Measurements from ENCODE around the gene IGSF9B. TPM values are rescaled to one million over a fixed set of nuclear protein-coding genes. Genes with fewer than 3 reads are reported as not detected.

IGSF9B gene
- total RNA-seq, 1 experiment from 2014 or later = 10.1 TPM

DNA sequence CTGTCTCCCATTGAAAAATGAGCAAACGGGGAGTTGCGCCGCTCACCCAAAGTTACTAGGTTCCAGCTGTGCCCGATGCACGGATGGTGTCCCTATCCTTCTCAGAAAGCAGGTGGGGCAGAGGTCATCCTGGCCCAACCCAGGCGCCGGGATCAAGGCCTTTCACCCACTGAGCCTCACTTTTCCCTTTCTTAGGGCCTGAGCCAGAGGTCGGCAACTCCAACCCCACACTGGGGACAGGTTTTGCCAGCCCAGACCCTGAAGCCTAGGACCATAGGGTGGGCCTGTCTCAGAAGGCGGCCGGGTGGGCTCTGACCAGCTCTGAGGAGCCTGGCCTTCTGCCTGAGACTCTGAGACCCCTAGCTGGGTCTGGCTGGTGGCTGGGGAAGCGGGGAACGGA lies 6.3 kb downstream of the IGSF9B start:
- H3K4me3 ChIP-seq (ENCODE audit: low read depth, low read length, poor library complexity, severe bottlenecking) = no peak overlapping the region
- H3K27ac ChIP-seq (ENCODE audit: low read depth, low read length, poor library complexity, severe bottlenecking) = no peak overlapping the region
- no peak for DNase-seq (ENCODE audit: low spot score)
- ChIA-PET POLR2A (ENCODE audit: low non-redundant PET) (no interaction called here), CTCF (interaction anchor here (0.9 kb wide), 1 partner anchor 10 kb away, joined by 3 read pairs; no protein-coding TSS in a partner anchor)
- H3K4me1 ChIP-seq (ENCODE audit: insufficient read depth, low read length, poor library complexity, severe bottlenecking) = peaks cover 55% of the 10 kb centered on the region
- TF ChIP-seq, protein P1, sequence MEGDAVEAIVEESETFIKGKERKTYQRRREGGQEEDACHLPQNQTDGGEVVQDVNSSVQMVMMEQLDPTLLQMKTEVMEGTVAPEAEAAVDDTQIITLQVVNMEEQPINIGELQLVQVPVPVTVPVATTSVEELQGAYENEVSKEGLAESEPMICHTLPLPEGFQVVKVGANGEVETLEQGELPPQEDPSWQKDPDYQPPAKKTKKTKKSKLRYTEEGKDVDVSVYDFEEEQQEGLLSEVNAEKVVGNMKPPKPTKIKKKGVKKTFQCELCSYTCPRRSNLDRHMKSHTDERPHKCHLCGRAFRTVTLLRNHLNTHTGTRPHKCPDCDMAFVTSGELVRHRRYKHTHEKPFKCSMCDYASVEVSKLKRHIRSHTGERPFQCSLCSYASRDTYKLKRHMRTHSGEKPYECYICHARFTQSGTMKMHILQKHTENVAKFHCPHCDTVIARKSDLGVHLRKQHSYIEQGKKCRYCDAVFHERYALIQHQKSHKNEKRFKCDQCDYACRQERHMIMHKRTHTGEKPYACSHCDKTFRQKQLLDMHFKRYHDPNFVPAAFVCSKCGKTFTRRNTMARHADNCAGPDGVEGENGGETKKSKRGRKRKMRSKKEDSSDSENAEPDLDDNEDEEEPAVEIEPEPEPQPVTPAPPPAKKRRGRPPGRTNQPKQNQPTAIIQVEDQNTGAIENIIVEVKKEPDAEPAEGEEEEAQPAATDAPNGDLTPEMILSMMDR (conservative IDR thresholded peaks at IDR 0.05; ENCODE audit: low read depth, low read length) = no peak
- TF ChIP-seq EZH2 (IDR thresholded peaks at IDR 0.05; ENCODE audit: borderline replicate concordance, low read depth, low read length, poor library complexity, severe bottlenecking) = no peak
- peaks cover 22% of the 10 kb centered on the region for H3K27me3 ChIP-seq (replicated peaks; ENCODE audit: insufficient read depth, low read depth, low read length, poor library complexity)
- no peaks in the 10 kb centered on the region for H3K36me3 ChIP-seq (ENCODE audit: insufficient read depth, low read length, poor library complexity, severe bottlenecking)
- intact Hi-C loops (cut with micrococcal nuclease; ENCODE audit: unreplicated experiment) = no loop called here
- H3K9me3 ChIP-seq (ENCODE audit: low read depth, low read length, poor library complexity, severe bottlenecking) = no peaks in the 10 kb centered on the region
- BruUV-seq (replicated peaks) = no TSS peak

DNA sequence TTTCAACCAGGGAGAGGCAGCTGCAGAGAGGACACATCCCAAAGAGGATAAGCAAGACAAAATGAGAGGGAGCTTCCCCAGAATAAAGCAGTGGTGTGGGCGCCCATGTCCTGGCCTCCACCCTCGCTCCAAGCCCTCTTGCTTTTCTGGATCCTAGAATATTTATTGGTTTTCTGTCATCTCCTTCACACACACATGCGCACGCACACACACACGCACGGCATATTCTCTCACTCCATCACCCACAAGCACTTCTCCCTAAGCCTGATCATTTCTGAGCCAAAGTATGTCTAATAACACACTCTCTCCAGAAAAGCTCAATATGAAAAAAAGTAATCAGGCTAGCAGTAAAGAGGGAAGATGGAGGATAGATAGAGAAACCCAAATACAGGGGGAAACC lies 7.6 kb downstream of the IGSF9B start:
- Histone ChIP-seq H3K27me3 (replicated peaks; ENCODE audit: insufficient read depth, low read depth, low read length, poor library complexity) (peaks cover 9% of the 10 kb centered on the region), H3K4me1 (ENCODE audit: insufficient read depth, low read length, poor library complexity, severe bottlenecking) (peaks cover 55% of the 10 kb centered on the region), H3K9me3 (ENCODE audit: low read depth, low read length, poor library complexity, severe bottlenecking) (no peaks in the 10 kb centered on the region), H3K36me3 (ENCODE audit: insufficient read depth, low read length, poor library complexity, severe bottlenecking) (no peaks in the 10 kb centered on the region), H3K27ac (ENCODE audit: low read depth, low read length, poor library complexity, severe bottlenecking) (no peak overlapping the region), H3K4me3 (ENCODE audit: low read depth, low read length, poor library complexity, severe bottlenecking) (no peak overlapping the region)
- ChIA-PET CTCF (no interaction called here), POLR2A (ENCODE audit: low non-redundant PET) (no interaction called here)
- TF ChIP-seq, protein P1 (conservative IDR thresholded peaks at IDR 0.05; ENCODE audit: low read depth, low read length) = no peak
- no peak for TF ChIP-seq EZH2 (IDR thresholded peaks at IDR 0.05; ENCODE audit: borderline replicate concordance, low read depth, low read length, poor library complexity, severe bottlenecking)
- intact Hi-C loops (cut with micrococcal nuclease; ENCODE audit: unreplicated experiment) = no loop called here
- BruUV-seq (replicated peaks) = no TSS peak
- no peak for DNase-seq (ENCODE audit: low spot score)

DNA sequence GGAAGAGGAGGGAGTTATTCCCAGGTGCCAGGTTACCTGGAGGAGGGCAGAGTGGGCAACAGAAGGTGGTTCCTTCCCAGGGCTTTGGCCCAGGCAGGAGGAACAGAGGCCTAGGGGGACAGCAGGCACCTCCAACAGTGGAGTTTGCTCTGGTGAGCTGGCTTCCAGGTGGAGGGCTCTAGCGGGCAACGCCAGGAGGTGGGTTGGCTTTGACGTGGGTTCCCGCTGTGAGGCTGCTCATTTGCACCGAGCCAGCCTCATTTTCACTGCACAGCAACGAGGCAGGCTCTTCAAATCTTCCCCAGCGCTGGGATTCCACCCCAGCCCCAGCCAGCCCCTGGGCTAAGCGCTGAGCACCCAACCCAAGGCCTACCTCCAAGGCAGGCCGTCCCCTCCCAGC lies 8.1 kb downstream of the IGSF9B start:
- TF ChIP-seq, protein P1 (conservative IDR thresholded peaks at IDR 0.05; ENCODE audit: low read depth, low read length) = no peak
- no peak for TF ChIP-seq EZH2 (IDR thresholded peaks at IDR 0.05; ENCODE audit: borderline replicate concordance, low read depth, low read length, poor library complexity, severe bottlenecking)
- Histone ChIP-seq H3K27ac (ENCODE audit: low read depth, low read length, poor library complexity, severe bottlenecking) (no peak overlapping the region), H3K9me3 (ENCODE audit: low read depth, low read length, poor library complexity, severe bottlenecking) (no peaks in the 10 kb centered on the region), H3K4me1 (ENCODE audit: insufficient read depth, low read length, poor library complexity, severe bottlenecking) (peaks cover 55% of the 10 kb centered on the region), H3K36me3 (ENCODE audit: insufficient read depth, low read length, poor library complexity, severe bottlenecking) (no peaks in the 10 kb centered on the region), H3K4me3 (ENCODE audit: low read depth, low read length, poor library complexity, severe bottlenecking) (no peak overlapping the region), H3K27me3 (replicated peaks; ENCODE audit: insufficient read depth, low read depth, low read length, poor library complexity) (peaks cover 5% of the 10 kb centered on the region)
- DNase-seq (ENCODE audit: low spot score) = no peak
- ChIA-PET CTCF (no interaction called here), POLR2A (ENCODE audit: low non-redundant PET) (no interaction called here)
- intact Hi-C loops (cut with micrococcal nuclease; ENCODE audit: unreplicated experiment) = no loop called here
- no TSS peak for BruUV-seq (replicated peaks)
